HCT116 (cell line): ENCODE data around the gene KRT15. TPM values are rescaled to one million over a fixed set of nuclear protein-coding genes. Genes with fewer than 3 reads are reported as not detected.

ENCODE experiments used
- ATAC-seq: fragments of 200-7000 bp; cut with Tn5 transposase; 2 replicates; pipeline ENCODE4 v1.9.1; 2020; ENCODE audit warnings: mild to moderate bottlenecking, moderate library complexity
- BruUV-seq: library from RNA; stranded (reverse); fragments of 400-500 nt; replicated peaks from 2 replicates; lab custom pipeline; 2021; lab: Mats Ljungman, UMichigan
- CTCF ChIA-PET: fragments of 300-600 bp; sonication (Branson Sonifier 250); formaldehyde crosslinking; loops from one replicate; lab custom pipeline; 2021; ENCODE audit warnings: antibody characterized with exemption; lab: Charles Lee
- POLR2A ChIA-PET: fragments of 300-600, 350-600 bp; sonication (Branson Sonifier 250); formaldehyde crosslinking; loops from one replicate; lab custom pipeline; 2021; ENCODE audit warnings: antibody characterized with exemption; lab: Charles Lee
- RAD21 ChIA-PET, 2 experiments: fragments of 300-600 bp; sonication (Branson Sonifier 250); formaldehyde crosslinking; loops; one replicate each; lab custom pipeline; 2023; ENCODE audit warnings: low total read pairs in 2 of 2; ENCODE audit not compliant: uncharacterized antibody in 2 of 2, unreplicated experiment in 2 of 2, low non-redundant PET in 1 of 2; lab: Charles Lee
- DNase-seq: peaks from one replicate; pipeline ENCODE4 v3.0.0-alpha.2; 2010; ENCODE audit warnings: low read depth, low spot score
- H2AFZ ChIP-seq: fragments of 200-600 bp; shearing (Covaris generic), sonication (generic); 2 replicates; pipeline ENCODE4 v1.6.1; 2017; ENCODE audit warnings: low read depth, mixed run types, mixed read lengths, antibody characterized with exemption, low read length; ENCODE audit not compliant: poor library complexity, severe bottlenecking
- H3K27ac ChIP-seq: 2 replicates; pipeline ENCODE4 v1.5.1; 2012; ENCODE audit warnings: low read depth, low read length
- H3K27me3 ChIP-seq: fragments of 200-600 bp; sonication (generic); 2 replicates; pipeline ENCODE4 v1.6.1; 2016; ENCODE audit warnings: mixed run types, low read length, mixed read lengths; ENCODE audit not compliant: insufficient read depth
- H3K36me3 ChIP-seq, 2 experiments: fragments of 200-500 bp in 1 of 2; fragments of 200-600 bp in 1 of 2; sonication (Bioruptor generic) in 1 of 2; sonication (generic) in 1 of 2; 2 replicates each; pipeline versions ENCODE4 v1.5.1 to v1.6.1; 2014 to 2016; ENCODE audit warnings: low read length in 2 of 2, inconsistent platforms in 1 of 2, mixed read lengths in 1 of 2, mixed run types in 1 of 2; ENCODE audit not compliant: insufficient read depth in 2 of 2, control insufficient read depth in 1 of 2
- H3K4me1 ChIP-seq, 2 experiments: fragments of 200-600 bp in 1 of 2; sonication (generic) in 1 of 2; 2 replicates each; pipeline versions ENCODE4 v1.5.1 to v1.6.1; 2012 to 2017; ENCODE audit warnings: low read length in 2 of 2, inconsistent platforms in 1 of 2, mild to moderate bottlenecking in 1 of 2, mixed read lengths in 1 of 2, mixed run types in 1 of 2, moderate library complexity in 1 of 2; ENCODE audit not compliant: insufficient read depth in 2 of 2, control insufficient read depth in 1 of 2
- H3K4me2 ChIP-seq: fragments of 200-600 bp; sonication (generic); 2 replicates; pipeline ENCODE4 v1.6.1; 2017; ENCODE audit warnings: mixed run types, low read length, mixed read lengths
- H3K4me3 ChIP-seq, 2 experiments: fragments of 200-600 bp in 1 of 2; sonication (generic) in 1 of 2; replicated peaks in 1 of 2; 2 replicates each; pipeline ENCODE4 v1.5.1; 2011 to 2016; ENCODE audit warnings: low read length in 2 of 2, control low read depth in 1 of 2, low read depth in 1 of 2, mild to moderate bottlenecking in 1 of 2, mixed read lengths in 1 of 2, mixed run types in 1 of 2
- H3K79me2 ChIP-seq: fragments of 200-600 bp; sonication (generic); 2 replicates; pipeline ENCODE4 v1.6.1; 2017; ENCODE audit warnings: mild to moderate bottlenecking, mixed run types, low read length, moderate library complexity, mixed read lengths; ENCODE audit not compliant: insufficient read depth
- H3K9ac ChIP-seq: fragments of 200-600 bp; sonication (generic); 2 replicates; pipeline ENCODE4 v1.6.1; 2016; ENCODE audit warnings: low read length, mixed read lengths
- H3K9me2 ChIP-seq: fragments of 200-600 bp; sonication (generic), shearing (Covaris generic); 2 replicates; pipeline ENCODE4 v1.6.1; 2017; ENCODE audit warnings: mixed run types, mild to moderate bottlenecking, moderate library complexity; ENCODE audit not compliant: insufficient read depth
- H3K9me3 ChIP-seq, 2 experiments: fragments of 200-500 bp in 1 of 2; fragments of 200-600 bp in 1 of 2; sonication (Bioruptor generic) in 1 of 2; sonication (generic) in 1 of 2; 2 replicates each; pipeline ENCODE4 v1.6.1; 2014 to 2017; ENCODE audit warnings: low read length in 2 of 2, mixed read lengths in 2 of 2, inconsistent platforms in 1 of 2, low read depth in 1 of 2, mild to moderate bottlenecking in 1 of 2, mixed run types in 1 of 2, moderate library complexity in 1 of 2; ENCODE audit not compliant: control insufficient read depth in 1 of 2, insufficient read depth in 1 of 2
- H4K20me1 ChIP-seq: fragments of 200-600 bp; sonication (generic), shearing (Covaris generic); 2 replicates; pipeline ENCODE4 v1.6.1; 2017; ENCODE audit warnings: mixed run types, mild to moderate bottlenecking, moderate library complexity; ENCODE audit not compliant: insufficient read depth
- ATF3 ChIP-seq: IDR thresholded peaks from 2 replicates; pipeline ENCODE4 v1.6.1; 2012
- CBX3 ChIP-seq: IDR thresholded peaks from 2 replicates; pipeline ENCODE4 v1.6.1; 2012; ENCODE audit warnings: low read depth
- CEBPB ChIP-seq: IDR thresholded peaks from 2 replicates; pipeline ENCODE4 v1.6.1; 2012; ENCODE audit warnings: low read depth
- CTCF ChIP-seq, 3 experiments: fragments of 200-600 bp in 1 of 3; sonication (generic) in 1 of 3; IDR thresholded peaks in 2 of 3; conservative IDR thresholded peaks in 1 of 3; 2 replicates each; pipeline ENCODE4 v1.5.1; 2012 to 2017; ENCODE audit warnings: low read depth in 2 of 3, low read length in 2 of 3, antibody characterized with exemption in 1 of 3, borderline replicate concordance in 1 of 3, control low read depth in 1 of 3, mild to moderate bottlenecking in 1 of 3, mixed read lengths in 1 of 3, mixed run types in 1 of 3, moderate library complexity in 1 of 3; ENCODE audit not compliant: insufficient read depth in 1 of 3
- EGR1 ChIP-seq: IDR thresholded peaks from 2 replicates; pipeline ENCODE4 v1.6.1; 2012; ENCODE audit warnings: low read depth
- ELF1 ChIP-seq: IDR thresholded peaks from 2 replicates; pipeline ENCODE4 v1.6.1; 2012; ENCODE audit warnings: low read depth, borderline replicate concordance
- EZH2 ChIP-seq: fragments of 200-600 bp; sonication (generic); IDR thresholded peaks from 2 replicates; pipeline ENCODE4 v1.6.1; 2017; ENCODE audit warnings: antibody characterized with exemption, mixed run types
- EZH2phosphoT487 ChIP-seq: fragments of 200-600 bp; IDR thresholded peaks from 2 replicates; pipeline ENCODE4 v1.6.1; 2018; ENCODE audit warnings: antibody characterized with exemption, borderline replicate concordance
- JUND ChIP-seq: IDR thresholded peaks from 2 replicates; pipeline ENCODE4 v1.6.1; 2012
- MAX ChIP-seq: IDR thresholded peaks from 2 replicates; pipeline ENCODE4 v1.6.1; 2012
- POLR2A ChIP-seq: IDR thresholded peaks from 2 replicates; pipeline ENCODE4 v1.7.0; 2011; ENCODE audit warnings: borderline replicate concordance; ENCODE audit not compliant: insufficient read depth, insufficient read length; ENCODE audit errors: extremely low read depth
- POLR2AphosphoS5 ChIP-seq: IDR thresholded peaks from 2 replicates; pipeline ENCODE4 v1.6.1; 2011; ENCODE audit warnings: mild to moderate bottlenecking, low read depth, low read length, moderate library complexity
- SIN3A ChIP-seq: IDR thresholded peaks from 2 replicates; pipeline ENCODE4 v1.6.1; 2012; ENCODE audit warnings: low read depth
- SRF ChIP-seq: IDR thresholded peaks from 2 replicates; pipeline ENCODE4 v1.6.1; 2012; ENCODE audit warnings: low read depth
- TCF7L2 ChIP-seq: IDR thresholded peaks from 2 replicates; pipeline ENCODE4 v1.7.0; 2011; ENCODE audit warnings: borderline replicate concordance, inconsistent platforms; ENCODE audit not compliant: insufficient read depth, insufficient read length; ENCODE audit errors: extremely low read depth
- YY1 ChIP-seq: IDR thresholded peaks from 2 replicates; pipeline ENCODE4 v1.6.1; 2011; ENCODE audit warnings: low read length, low read depth, moderate library complexity, mild to moderate bottlenecking; ENCODE audit not compliant: insufficient replicate concordance; ENCODE audit errors: extremely low read depth
- ZBTB33 ChIP-seq: IDR thresholded peaks from 2 replicates; pipeline ENCODE4 v1.6.1; 2011; ENCODE audit warnings: mild to moderate bottlenecking, low read length, moderate library complexity; ENCODE audit not compliant: insufficient replicate concordance; ENCODE audit errors: extremely low read depth
- intact Hi-C: fragments of 100-400 bp; cut with micrococcal nuclease; formaldehyde crosslinking; loops from 2 replicates; pipeline ENCODE4 v1.10.0; 2022
- total RNA-seq: library from RNA; stranded (reverse); gene quantifications from one replicate; pipeline ENCODE4 v1.2.1, GENCODE V29; 2021; ENCODE audit not compliant: unreplicated experiment
- TF ChIP-seq, protein P1 (sequence below): IDR thresholded peaks from 2 replicates; pipeline ENCODE4 v1.6.1; 2012; ENCODE audit warnings: low read depth

Gene KRT15
- total RNA-seq, 1 experiment from 2014 or later, result 37.1 TPM

- no peaks in the 10 kb centered on the region for H3K36me3 ChIP-seq
- ChIA-PET POLR2A (interaction anchor here (1.4 kb wide), 2 partner anchors 25 to 31 kb away, joined by 3 read pairs; partner anchors contain the start of gene KRT19), RAD21 (interaction anchor here (0.7 to 2.5 kb wide), 4 partner anchors 33 to 93 kb away, joined by 3 to 5 read pairs (median 4); no protein-coding TSS in a partner anchor), CTCF (interaction anchor here (0.8 to 4.7 kb wide), 10 partner anchors 25 to 640 kb away, joined by 3 to 23 read pairs (median 6); no protein-coding TSS in a partner anchor)
- H3K27me3 ChIP-seq, result no peaks in the 10 kb centered on the region
- no peak overlapping the region for H2AFZ ChIP-seq
- peak overlapping the region; percentile 65 for H3K4me2 ChIP-seq
- H3K4me3 ChIP-seq, result peak overlapping the region in 1 of 2 experiments; percentile 25; a peak in 1 of 4 replicates
- ATAC-seq, result peak; percentile 93
- peak; percentile 87 for DNase-seq
- no peaks in the 10 kb centered on the region for H3K9me2 ChIP-seq
- H4K20me1 ChIP-seq, result no peaks in the 10 kb centered on the region
- H3K9ac ChIP-seq, result peak overlapping the region; percentile 48
- BruUV-seq, result TSS peak; percentile 90
- intact Hi-C loops, result loop anchor here (1.0 to 10.0 kb wide), 6 partner anchors 52 to 694 kb away; no protein-coding TSS in a partner anchor
- H3K4me1 ChIP-seq, result peaks cover 34 to 90% of the 10 kb centered on the region in 2 experiments
- no peaks in the 10 kb centered on the region for H3K79me2 ChIP-seq
- peak overlapping the region; percentile 61 for H3K27ac ChIP-seq
- no peaks in the 10 kb centered on the region for H3K9me3 ChIP-seq
- TF ChIP-seq POLR2AphosphoS5 (peak; percentile 84), CTCF (IDR thresholded peaks at IDR 0.05 in 2 of 3, conservative IDR thresholded peaks at IDR 0.05 in 1 of 3; ENCODE audit: borderline replicate concordance in 1 of 3, insufficient read depth in 1 of 3, low read depth in 2 of 3, low read length in 2 of 3) (peak; percentile 94 to 96 (median 95)), EZH2phosphoT487 (no peak), SRF (no peak), SIN3A (no peak), EGR1 (no peak), CEBPB (no peak), ZBTB33 (peak; percentile 47), MAX (peak; percentile 66; the same call in 1 of the 2 replicates), JUND (no peak), ELF1 (no peak; the same call in 1 of the 2 replicates), CBX3 (peak; percentile 89), ATF3 (no peak), EZH2 (no peak), YY1 (peak; percentile 80), TCF7L2 (no peak), POLR2A (peak; percentile 74)
- TF ChIP-seq, protein P1, sequence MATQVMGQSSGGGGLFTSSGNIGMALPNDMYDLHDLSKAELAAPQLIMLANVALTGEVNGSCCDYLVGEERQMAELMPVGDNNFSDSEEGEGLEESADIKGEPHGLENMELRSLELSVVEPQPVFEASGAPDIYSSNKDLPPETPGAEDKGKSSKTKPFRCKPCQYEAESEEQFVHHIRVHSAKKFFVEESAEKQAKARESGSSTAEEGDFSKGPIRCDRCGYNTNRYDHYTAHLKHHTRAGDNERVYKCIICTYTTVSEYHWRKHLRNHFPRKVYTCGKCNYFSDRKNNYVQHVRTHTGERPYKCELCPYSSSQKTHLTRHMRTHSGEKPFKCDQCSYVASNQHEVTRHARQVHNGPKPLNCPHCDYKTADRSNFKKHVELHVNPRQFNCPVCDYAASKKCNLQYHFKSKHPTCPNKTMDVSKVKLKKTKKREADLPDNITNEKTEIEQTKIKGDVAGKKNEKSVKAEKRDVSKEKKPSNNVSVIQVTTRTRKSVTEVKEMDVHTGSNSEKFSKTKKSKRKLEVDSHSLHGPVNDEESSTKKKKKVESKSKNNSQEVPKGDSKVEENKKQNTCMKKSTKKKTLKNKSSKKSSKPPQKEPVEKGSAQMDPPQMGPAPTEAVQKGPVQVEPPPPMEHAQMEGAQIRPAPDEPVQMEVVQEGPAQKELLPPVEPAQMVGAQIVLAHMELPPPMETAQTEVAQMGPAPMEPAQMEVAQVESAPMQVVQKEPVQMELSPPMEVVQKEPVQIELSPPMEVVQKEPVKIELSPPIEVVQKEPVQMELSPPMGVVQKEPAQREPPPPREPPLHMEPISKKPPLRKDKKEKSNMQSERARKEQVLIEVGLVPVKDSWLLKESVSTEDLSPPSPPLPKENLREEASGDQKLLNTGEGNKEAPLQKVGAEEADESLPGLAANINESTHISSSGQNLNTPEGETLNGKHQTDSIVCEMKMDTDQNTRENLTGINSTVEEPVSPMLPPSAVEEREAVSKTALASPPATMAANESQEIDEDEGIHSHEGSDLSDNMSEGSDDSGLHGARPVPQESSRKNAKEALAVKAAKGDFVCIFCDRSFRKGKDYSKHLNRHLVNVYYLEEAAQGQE, result no peak
Measured at GRCh38 chr17:41496803-41497484, 21.7 kb downstream of the KRT15 start.
